Upper lobe of left lung (tissue), 6 donors: ENCODE data around the gene DGCR6. TPM values are rescaled to one million over a fixed set of nuclear protein-coding genes. Genes with fewer than 3 reads are reported as not detected.

Experiments used
- total RNA-seq, 6 donors: library from RNA; depleted of rRNA in 4 of 6; stranded (reverse); fragments of >200 nt in 4 of 6; gene quantifications; one replicate each; pipeline versions ENCODE4 v1.1.0 to v1.2.1, GENCODE V29; 2016 to 2021
- donor health status: DM: no; HTN: no; CAD: no; lungs with moderate emphysema.
- donor health status: DM: no; HTN: yes; CAD: no; lungs with severe emphysema.

The DGCR6 gene
- total RNA-seq, 6 donors from 2014 or later: 2.1 to 8.4 (median 4.2) TPM

Other genes starting within 250 kb of the DGCR6 start
- gene PRODH, start 30.0 kb downstream of the DGCR6 start, total RNA-seq: 100 to 1,000 TPM in 3 of 6 donors, 10 to 100 TPM in 3; 37.1 to 206 (median 91.1) TPM
- gene DGCR2, start 216.1 kb downstream of the DGCR6 start, total RNA-seq: 100 to 1,000 TPM in 1 of 6 donors, 10 to 100 TPM in 5; 65.9 to 101 (median 89.9) TPM
- not detected for gene TSSK2, start 225.0 kb downstream of the DGCR6 start, total RNA-seq
- 10 to 100 TPM; 13.7 to 21.3 (median 16.6) TPM for gene ESS2, start 238.3 kb downstream of the DGCR6 start, total RNA-seq
- not detected for gene GSC2, start 244.0 kb downstream of the DGCR6 start, total RNA-seq